ENCODE results near the gene DEPDC1B. TPM values are rescaled to one million over a fixed set of nuclear protein-coding genes. Genes with fewer than 3 reads are reported as not detected.
"Not testable (repeated sequence)": the region's sequence is repeated elsewhere in the genome, so short reads cannot be mapped to it uniquely, and the experiment has no call there.

Gene DEPDC1B
- total RNA-seq, 1 donor = 0.63 TPM

- Histone ChIP-seq H3K27me3 (ENCODE audit: insufficient read depth, low read length) (no peaks in the 10 kb centered on the region), H3K4me3 (ENCODE audit: low read length) (no peak overlapping the region), H3K9me3 (ENCODE audit: low read depth, low read length) (no peaks in the 10 kb centered on the region), H3K4me1 (ENCODE audit: insufficient read depth, low read length) (no peaks in the 10 kb centered on the region)
Measured at GRCh38 chr5:60712950-60713349, 13.0 kb upstream of the DEPDC1B start.

- H3K4me1 ChIP-seq (ENCODE audit: insufficient read depth, low read length) = not testable (repeated sequence)
Measured at GRCh38 chr5:60711892-60712291, 11.9 kb upstream of the DEPDC1B start.

GRCh38 chr5:60710362-60710761 is 10.4 kb upstream of the DEPDC1B start:
- Histone ChIP-seq H3K4me1 (ENCODE audit: insufficient read depth, low read length) (no peaks in the 10 kb centered on the region), H3K27me3 (ENCODE audit: insufficient read depth, low read length) (no peaks in the 10 kb centered on the region), H3K4me3 (ENCODE audit: low read length) (no peak overlapping the region), H3K9me3 (ENCODE audit: low read depth, low read length) (no peaks in the 10 kb centered on the region)

More at GRCh38 chr5:60711892-60712291, 11.9 kb upstream of the DEPDC1B start:
- H3K4me3 ChIP-seq (ENCODE audit: low read length); H3K9me3 ChIP-seq (ENCODE audit: low read depth, low read length); H3K27me3 ChIP-seq (ENCODE audit: insufficient read depth, low read length): not testable (repeated sequence)

- no peak overlapping the region for H3K4me3 ChIP-seq (ENCODE audit: low read length)
- no peaks in the 10 kb centered on the region for H3K27me3 ChIP-seq (ENCODE audit: insufficient read depth, low read length)
Measured at GRCh38 chr5:60705144-60705543, 5.2 kb upstream of the DEPDC1B start.

GRCh38 chr5:60703944-60704343 is 4.0 kb upstream of the DEPDC1B start:
- Histone ChIP-seq H3K27me3 (ENCODE audit: insufficient read depth, low read length) (no peaks in the 10 kb centered on the region), H3K9me3 (ENCODE audit: low read depth, low read length) (no peaks in the 10 kb centered on the region), H3K4me3 (ENCODE audit: low read length) (no peak overlapping the region), H3K4me1 (ENCODE audit: insufficient read depth, low read length) (peaks cover 20% of the 10 kb centered on the region)

More at GRCh38 chr5:60705144-60705543, 5.2 kb upstream of the DEPDC1B start:
- Histone ChIP-seq H3K4me1 (ENCODE audit: insufficient read depth, low read length) (peaks cover 15% of the 10 kb centered on the region), H3K9me3 (ENCODE audit: low read depth, low read length) (no peaks in the 10 kb centered on the region)

GRCh38 chr5:60701321-60701968 is 1.5 kb upstream of the DEPDC1B start:
- Histone ChIP-seq H3K4me1 (ENCODE audit: insufficient read depth, low read length) (peaks cover 23% of the 10 kb centered on the region), H3K9me3 (ENCODE audit: low read depth, low read length) (no peaks in the 10 kb centered on the region), H3K27me3 (ENCODE audit: insufficient read depth, low read length) (no peaks in the 10 kb centered on the region), H3K4me3 (ENCODE audit: low read length) (no peak overlapping the region)

GRCh38 chr5:60700416-60700757 is 421 bp upstream of the DEPDC1B start:
- Histone ChIP-seq H3K4me3 (ENCODE audit: low read length) (peak overlapping the region; percentile 91), H3K4me1 (ENCODE audit: insufficient read depth, low read length) (peaks cover 23% of the 10 kb centered on the region), H3K27me3 (ENCODE audit: insufficient read depth, low read length) (no peaks in the 10 kb centered on the region), H3K9me3 (ENCODE audit: low read depth, low read length) (no peaks in the 10 kb centered on the region)

- Histone ChIP-seq H3K9me3 (ENCODE audit: low read depth, low read length) (no peaks in the 10 kb centered on the region), H3K4me3 (ENCODE audit: low read length) (peak overlapping the region; percentile 91), H3K4me1 (ENCODE audit: insufficient read depth, low read length) (peaks cover 23% of the 10 kb centered on the region), H3K27me3 (ENCODE audit: insufficient read depth, low read length) (no peaks in the 10 kb centered on the region)
Measured at GRCh38 chr5:60699288-60699608, 718 bp downstream of the DEPDC1B start.

- Histone ChIP-seq H3K27me3 (ENCODE audit: insufficient read depth, low read length) (no peaks in the 10 kb centered on the region), H3K4me1 (ENCODE audit: insufficient read depth, low read length) (peaks cover 23% of the 10 kb centered on the region), H3K4me3 (ENCODE audit: low read length) (no peak overlapping the region), H3K9me3 (ENCODE audit: low read depth, low read length) (no peaks in the 10 kb centered on the region)
Measured at GRCh38 chr5:60698336-60698735, 1.6 kb downstream of the DEPDC1B start.

GRCh38 chr5:60690326-60690725 is 9.6 kb downstream of the DEPDC1B start:
- no peaks in the 10 kb centered on the region for H3K27me3 ChIP-seq (ENCODE audit: insufficient read depth, low read length)
- peaks cover 9% of the 10 kb centered on the region for H3K4me1 ChIP-seq (ENCODE audit: insufficient read depth, low read length)
- no peak overlapping the region for H3K4me3 ChIP-seq (ENCODE audit: low read length)
- no peaks in the 10 kb centered on the region for H3K9me3 ChIP-seq (ENCODE audit: low read depth, low read length)

- Histone ChIP-seq H3K4me3 (ENCODE audit: low read length) (no peak overlapping the region), H3K27me3 (ENCODE audit: insufficient read depth, low read length) (no peaks in the 10 kb centered on the region), H3K9me3 (ENCODE audit: low read depth, low read length) (no peaks in the 10 kb centered on the region), H3K4me1 (ENCODE audit: insufficient read depth, low read length) (peaks cover 9% of the 10 kb centered on the region)
Measured at GRCh38 chr5:60688980-60689379, 11.0 kb downstream of the DEPDC1B start.

- Histone ChIP-seq H3K4me3 (ENCODE audit: low read length) (no peak overlapping the region), H3K9me3 (ENCODE audit: low read depth, low read length) (no peaks in the 10 kb centered on the region), H3K27me3 (ENCODE audit: insufficient read depth, low read length) (no peaks in the 10 kb centered on the region), H3K4me1 (ENCODE audit: insufficient read depth, low read length) (peaks cover 9% of the 10 kb centered on the region)
Measured at GRCh38 chr5:60687927-60688720, 11.8 kb downstream of the DEPDC1B start.

- no peaks in the 10 kb centered on the region for H3K9me3 ChIP-seq (ENCODE audit: low read depth, low read length)
- H3K4me3 ChIP-seq (ENCODE audit: low read length) = no peak overlapping the region
- H3K4me1 ChIP-seq (ENCODE audit: insufficient read depth, low read length) = peaks cover 8% of the 10 kb centered on the region
- no peaks in the 10 kb centered on the region for H3K27me3 ChIP-seq (ENCODE audit: insufficient read depth, low read length)
Measured at GRCh38 chr5:60686157-60686556, 13.8 kb downstream of the DEPDC1B start.

- peaks cover 3% of the 10 kb centered on the region for H3K4me1 ChIP-seq (ENCODE audit: insufficient read depth, low read length)
- H3K9me3 ChIP-seq (ENCODE audit: low read depth, low read length) = no peaks in the 10 kb centered on the region
- H3K4me3 ChIP-seq (ENCODE audit: low read length) = no peak overlapping the region
- H3K27me3 ChIP-seq (ENCODE audit: insufficient read depth, low read length) = no peaks in the 10 kb centered on the region
Measured at GRCh38 chr5:60685700-60686099, 14.3 kb downstream of the DEPDC1B start.

- Histone ChIP-seq H3K4me3 (ENCODE audit: low read length) (no peak overlapping the region), H3K27me3 (ENCODE audit: insufficient read depth, low read length) (no peaks in the 10 kb centered on the region), H3K9me3 (ENCODE audit: low read depth, low read length) (no peaks in the 10 kb centered on the region), H3K4me1 (ENCODE audit: insufficient read depth, low read length) (no peaks in the 10 kb centered on the region)
Measured at GRCh38 chr5:60685028-60685427, 14.9 kb downstream of the DEPDC1B start.

- not testable (repeated sequence) for H3K27me3 ChIP-seq (ENCODE audit: insufficient read depth, low read length); H3K9me3 ChIP-seq (ENCODE audit: low read depth, low read length); H3K4me1 ChIP-seq (ENCODE audit: insufficient read depth, low read length); H3K4me3 ChIP-seq (ENCODE audit: low read length)
Measured at GRCh38 chr5:60682007-60682406, 18.0 kb downstream of the DEPDC1B start.

All from mononuclear cell (primary cell).